Panc1 (cell line): ENCODE measurements around the gene PPP1R9A. TPM values are rescaled to one million over a fixed set of nuclear protein-coding genes. Genes with fewer than 3 reads are reported as not detected.

ENCODE experiments used
- ATAC-seq: fragments of 200-7000 bp; cut with Tn5 transposase; 2 replicates; pipeline ENCODE4 v1.9.1; 2020; ENCODE audit warnings: mild to moderate bottlenecking, moderate library complexity
- BruUV-seq: library from RNA; stranded (reverse); fragments of 400-500 nt; replicated peaks from 2 replicates; lab custom pipeline; 2021; lab: Mats Ljungman, UMichigan
- CTCF ChIA-PET: fragments of 300-600 bp; sonication (Branson Sonifier 250); formaldehyde crosslinking; loops from one replicate; lab custom pipeline; 2022; ENCODE audit warnings: antibody characterized with exemption; lab: Charles Lee
- POLR2A ChIA-PET: fragments of 300-600 bp; sonication (Branson Sonifier 250); formaldehyde crosslinking; loops from one replicate; lab custom pipeline; 2022; ENCODE audit warnings: antibody characterized with exemption; lab: Charles Lee
- DNase-seq: peaks from one replicate; pipeline ENCODE4 v3.0.0-alpha.2; 2010; ENCODE audit warnings: low read depth, low spot score
- H3K27ac ChIP-seq: 2 replicates; pipeline ENCODE4 v1.5.1; 2011; ENCODE audit warnings: mild to moderate bottlenecking, low read length, inconsistent platforms
- H3K27me3 ChIP-seq: fragments of 200-500 bp; sonication (Bioruptor generic); 2 replicates; pipeline ENCODE4 v1.6.0; 2014; ENCODE audit warnings: low read length, inconsistent platforms; ENCODE audit not compliant: control insufficient read depth, insufficient read depth
- H3K36me3 ChIP-seq: fragments of 200-500 bp; sonication (Bioruptor generic); 2 replicates; pipeline ENCODE4 v1.5.1; 2014; ENCODE audit warnings: inconsistent platforms, mild to moderate bottlenecking, low read length, moderate library complexity; ENCODE audit not compliant: control insufficient read depth, insufficient read depth
- H3K4me1 ChIP-seq: 2 replicates; pipeline ENCODE4 v1.5.1; 2011; ENCODE audit warnings: inconsistent platforms, mild to moderate bottlenecking, low read length, moderate library complexity; ENCODE audit not compliant: control insufficient read depth, insufficient read depth
- H3K4me3 ChIP-seq, 2 experiments: 2 replicates each; pipeline ENCODE4 v1.5.1; 2011 to 2012; ENCODE audit warnings: low read depth in 2 of 2, low read length in 2 of 2, mild to moderate bottlenecking in 2 of 2, inconsistent platforms in 1 of 2, moderate library complexity in 1 of 2
- H3K9me3 ChIP-seq: fragments of 200-500 bp; sonication (Bioruptor generic); 2 replicates; pipeline ENCODE4 v1.5.1; 2014; ENCODE audit warnings: low read depth, mild to moderate bottlenecking, inconsistent platforms, low read length, moderate library complexity; ENCODE audit not compliant: control insufficient read depth, insufficient read depth
- CTCF ChIP-seq: fragments of 450-650 bp; IDR thresholded peaks from 2 replicates; pipeline ENCODE4 v1.5.1; 2017; ENCODE audit warnings: mild to moderate bottlenecking
- POLR2AphosphoS5 ChIP-seq: IDR thresholded peaks from 2 replicates; pipeline ENCODE4 v1.6.1; 2012; ENCODE audit warnings: mild to moderate bottlenecking, low read depth, low read length, moderate library complexity
- REST ChIP-seq, 2 experiments: IDR thresholded peaks; 2 replicates each; pipeline ENCODE4 v1.6.1; 2011 to 2012; ENCODE audit warnings: low read depth in 2 of 2, control low read depth in 1 of 2, low read length in 1 of 2, mild to moderate bottlenecking in 1 of 2, moderate library complexity in 1 of 2; ENCODE audit not compliant: insufficient read depth in 1 of 2
- SIN3A ChIP-seq: IDR thresholded peaks from 2 replicates; pipeline ENCODE4 v1.6.1; 2012; ENCODE audit warnings: low read depth, mild to moderate bottlenecking, low read length, moderate library complexity, borderline replicate concordance; ENCODE audit not compliant: insufficient read depth
- TCF7L2 ChIP-seq: IDR thresholded peaks from 2 replicates; pipeline ENCODE4 v1.6.1; 2011; ENCODE audit warnings: mild to moderate bottlenecking, low read depth, low read length, inconsistent platforms
- in situ Hi-C: cut with HindIII; loops from 2 replicates; pipeline ENCODE4 v1.10.0; 2016; ENCODE audit warnings: low sequenced_read_pairs, low pct_unique_long_range_greater_than_20kb
- intact Hi-C: fragments of 100-400 bp; cut with micrococcal nuclease; formaldehyde crosslinking; loops from one replicate; pipeline ENCODE4 v1.10.0; 2022; ENCODE audit not compliant: unreplicated experiment
- total RNA-seq: library from RNA; stranded (reverse); gene quantifications from one replicate; pipeline ENCODE4 v1.2.1, GENCODE V29; 2021; ENCODE audit not compliant: unreplicated experiment

Gene PPP1R9A
- total RNA-seq, 1 experiment from 2014 or later, result 5.0 TPM

- H3K9me3 ChIP-seq, result no peaks in the 10 kb centered on the region
- H3K36me3 ChIP-seq, result no peaks in the 10 kb centered on the region
- no peaks in the 10 kb centered on the region for H3K27me3 ChIP-seq
- ChIA-PET POLR2A (no interaction called here), CTCF (no interaction called here)
- in situ Hi-C loops, result no loop called here
- intact Hi-C loops, result no loop called here
- H3K4me1 ChIP-seq, result no peaks in the 10 kb centered on the region
- no peak for ATAC-seq
- BruUV-seq, result no TSS peak
- TF ChIP-seq SIN3A (no peak), TCF7L2 (no peak)
- H3K27ac ChIP-seq, result no peak overlapping the region
- no peak for DNase-seq
- H3K4me3 ChIP-seq, result no peak overlapping the region
Observed at GRCh38 chr7:95317966-95318365, 410.6 kb downstream of the PPP1R9A start.

DNA sequence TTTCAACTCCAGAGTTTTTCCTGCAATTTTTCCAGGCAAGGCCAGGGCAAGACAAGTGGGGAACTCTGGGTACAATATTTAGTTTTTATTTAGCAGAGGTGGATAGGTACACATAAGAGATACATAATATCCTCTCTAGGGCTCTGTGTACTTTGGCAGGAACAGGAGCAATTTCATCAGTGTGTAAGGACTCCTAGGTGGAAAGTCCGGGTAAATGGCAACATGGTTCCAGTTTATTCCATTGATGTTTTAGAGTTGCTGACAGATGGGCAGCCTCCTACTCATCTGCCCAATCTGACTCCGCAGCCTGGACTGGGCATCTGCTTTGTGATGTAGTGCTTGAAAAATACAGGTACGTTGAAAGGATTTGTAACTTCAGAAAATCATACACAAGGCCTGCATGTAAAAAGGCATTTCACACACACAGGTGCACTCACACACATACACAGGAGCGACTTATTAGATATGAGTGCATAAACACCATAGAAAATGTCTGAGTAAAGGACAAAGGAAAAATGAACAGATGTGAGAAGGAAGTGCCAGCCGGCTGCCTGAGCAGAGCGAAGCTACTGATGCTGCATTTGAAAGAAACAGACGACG lies 411.2 kb downstream of the PPP1R9A start:
- TF ChIP-seq CTCF (no peak), TCF7L2 (no peak), SIN3A (no peak), REST (IDR thresholded peaks at IDR 0.05; ENCODE audit: insufficient read depth in 1 of 2, low read depth in 2 of 2, low read length in 1 of 2) (no peak), POLR2AphosphoS5 (no peak)
- in situ Hi-C loops, result no loop called here
- Histone ChIP-seq H3K27ac (no peak overlapping the region), H3K4me3 (no peak overlapping the region), H3K27me3 (no peaks in the 10 kb centered on the region), H3K9me3 (no peaks in the 10 kb centered on the region), H3K36me3 (no peaks in the 10 kb centered on the region), H3K4me1 (no peaks in the 10 kb centered on the region)
- DNase-seq, result no peak
- no TSS peak for BruUV-seq
- POLR2A ChIA-PET, result no interaction called here
- ATAC-seq, result no peak
- intact Hi-C loops, result no loop called here
- CTCF ChIA-PET, result no interaction called here

GRCh38 chr7:95319570-95319969 lies 412.2 kb downstream of the PPP1R9A start:
- BruUV-seq, result no TSS peak
- no peak for TF ChIP-seq POLR2AphosphoS5
- no peak for TF ChIP-seq SIN3A
- TF ChIP-seq CTCF, result no peak
- no peak for TF ChIP-seq TCF7L2
- no peak for TF ChIP-seq REST (IDR thresholded peaks at IDR 0.05; ENCODE audit: insufficient read depth in 1 of 2, low read depth in 2 of 2, low read length in 1 of 2)
- Histone ChIP-seq H3K36me3 (no peaks in the 10 kb centered on the region), H3K9me3 (no peaks in the 10 kb centered on the region), H3K27ac (no peak overlapping the region), H3K27me3 (no peaks in the 10 kb centered on the region), H3K4me1 (no peaks in the 10 kb centered on the region), H3K4me3 (no peak overlapping the region)
- in situ Hi-C loops, result no loop called here
- intact Hi-C loops, result no loop called here
- ATAC-seq (no peak), DNase-seq (no peak)
- CTCF ChIA-PET, result interaction anchor here (0.5 kb wide), 1 partner anchor 371 kb away, joined by 3 read pairs; no protein-coding TSS in a partner anchor
- POLR2A ChIA-PET, result no interaction called here
